ENCODE results near the gene GRN. TPM values are rescaled to one million over a fixed set of nuclear protein-coding genes. Genes with fewer than 3 reads are reported as not detected.
"Not testable (repeated sequence)": the region's sequence is repeated elsewhere in the genome, so short reads cannot be mapped to it uniquely, and the experiment has no call there.

Gene GRN
- total and polyA plus RNA-seq, 7 experiments from 2014 or later, result 49.5 to 374 (median 52.2) TPM

DNA sequence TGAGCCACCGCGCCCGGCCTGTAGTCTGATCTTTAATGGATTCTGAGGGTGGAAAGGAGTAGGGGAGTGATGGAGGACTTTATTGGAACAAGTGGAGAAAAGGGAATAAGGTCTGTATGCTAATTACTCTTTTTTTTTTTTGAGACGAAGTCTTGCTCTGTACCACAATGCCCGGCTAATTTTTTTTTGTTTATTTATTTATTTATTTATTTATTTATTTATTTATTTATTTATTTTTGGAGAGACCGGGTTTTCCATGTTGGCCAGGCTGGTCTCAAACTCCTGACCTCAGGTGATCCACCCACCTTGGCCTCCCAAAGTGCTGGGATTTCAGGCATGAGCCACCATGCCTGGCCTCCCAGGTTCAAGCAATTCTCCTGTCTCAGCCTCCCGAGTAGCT lies 15.6 kb upstream of the GRN start:
- not testable (repeated sequence) for H3K4me3 Mint-ChIP-seq; H3K9me3 Mint-ChIP-seq; ATAC-seq; H3K27me3 Mint-ChIP-seq; H3K4me3 ChIP-seq (ENCODE audit: low read length); H3K27ac ChIP-seq (ENCODE audit: low read depth, low read length); H3K36me3 Mint-ChIP-seq; DNase-seq; H3K27me3 ChIP-seq (ENCODE audit: control insufficient read depth in 2 of 2, insufficient read depth in 2 of 2, low read length in 2 of 2); H3K36me3 ChIP-seq (ENCODE audit: control insufficient read depth in 2 of 3, insufficient read depth in 3 of 3, low read length in 3 of 3); H3K27ac Mint-ChIP-seq; H3K9me3 ChIP-seq (ENCODE audit: control insufficient read depth in 2 of 3, low read length in 3 of 3)
- H3K4me1 Mint-ChIP-seq, result peaks cover 0 to 20% (median 15%) of the 10 kb centered on the region in 7 donors
- H3K4me1 ChIP-seq (ENCODE audit: control insufficient read depth in 2 of 2, insufficient read depth in 2 of 2, low read length in 2 of 2), result peaks cover 9 to 10% of the 10 kb centered on the region in 2 donors
- POLR2A ChIA-PET, result interaction anchor here (0.6 to 3.4 kb wide), 11 partner anchors 13 to 238 kb away, joined by 3 to 28 read pairs (median 5); no protein-coding TSS in a partner anchor
- CTCF ChIA-PET, result interaction anchor here (0.6 to 5.1 kb wide), 6 partner anchors 21 to 144 kb away, joined by 3 to 47 read pairs (median 7); partner anchors contain the start of gene TMUB2
- intact Hi-C loops (cut with micrococcal nuclease), result loop anchor here (5.0 to 10.0 kb wide), 3 partner anchors 257 to 835 kb away; partner anchors contain the start of genes G6PC3 (in 1 of the 2), HEXIM1 (in 1 of the 2) and HEXIM2 (in 1 of the 2)

DNA sequence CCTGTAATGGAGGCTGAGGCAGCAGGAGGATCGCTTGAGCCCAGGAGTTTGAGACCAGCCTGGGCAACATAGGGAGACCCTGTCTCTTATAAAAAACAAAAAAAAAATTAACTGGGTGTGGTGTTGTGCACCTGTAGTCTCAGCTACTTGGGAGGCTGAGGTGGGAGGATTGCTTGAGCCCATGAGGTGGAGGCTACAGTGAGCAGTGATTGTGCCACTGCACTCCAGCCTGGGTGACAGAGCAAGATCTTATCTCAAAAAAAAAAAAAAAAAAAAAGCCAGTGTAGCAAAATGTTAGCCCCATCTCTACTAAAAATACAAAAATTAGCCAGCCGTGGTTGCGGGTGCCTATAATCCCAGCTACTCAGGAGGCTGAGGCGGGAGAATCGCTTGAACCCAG lies 14.8 kb upstream of the GRN start:
- H3K27me3 Mint-ChIP-seq; H3K9me3 ChIP-seq (ENCODE audit: control insufficient read depth in 2 of 3, low read length in 3 of 3); H3K27me3 ChIP-seq (ENCODE audit: control insufficient read depth in 2 of 2, insufficient read depth in 2 of 2, low read length in 2 of 2); H3K4me3 Mint-ChIP-seq; H3K9me3 Mint-ChIP-seq; H3K27ac Mint-ChIP-seq; DNase-seq; H3K27ac ChIP-seq (ENCODE audit: low read depth, low read length); H3K36me3 ChIP-seq (ENCODE audit: control insufficient read depth in 2 of 3, insufficient read depth in 3 of 3, low read length in 3 of 3); H3K36me3 Mint-ChIP-seq; H3K4me3 ChIP-seq (ENCODE audit: low read length); ATAC-seq: not testable (repeated sequence)
- POLR2A ChIA-PET, result interaction anchor here (0.6 to 3.4 kb wide), 10 partner anchors 13 to 145 kb away, joined by 3 to 28 read pairs (median 6); partner anchors contain the start of gene UBTF
- H3K4me1 Mint-ChIP-seq, result peaks cover 0 to 18% (median 15%) of the 10 kb centered on the region in 7 donors
- CTCF ChIA-PET, result interaction anchor here (0.5 to 5.1 kb wide), 16 partner anchors 14 to 429 kb away, joined by 3 to 47 read pairs (median 4); partner anchors contain the start of genes FAM171A2 and TMUB2
- H3K4me1 ChIP-seq (ENCODE audit: control insufficient read depth in 2 of 2, insufficient read depth in 2 of 2, low read length in 2 of 2), result peaks cover 9 to 10% of the 10 kb centered on the region in 2 donors
- intact Hi-C loops (cut with micrococcal nuclease), result loop anchor here in 1 of 2 donors (2.0 kb wide), 1 partner anchor 15 kb away; the partner anchor contains the start of gene GRN

DNA sequence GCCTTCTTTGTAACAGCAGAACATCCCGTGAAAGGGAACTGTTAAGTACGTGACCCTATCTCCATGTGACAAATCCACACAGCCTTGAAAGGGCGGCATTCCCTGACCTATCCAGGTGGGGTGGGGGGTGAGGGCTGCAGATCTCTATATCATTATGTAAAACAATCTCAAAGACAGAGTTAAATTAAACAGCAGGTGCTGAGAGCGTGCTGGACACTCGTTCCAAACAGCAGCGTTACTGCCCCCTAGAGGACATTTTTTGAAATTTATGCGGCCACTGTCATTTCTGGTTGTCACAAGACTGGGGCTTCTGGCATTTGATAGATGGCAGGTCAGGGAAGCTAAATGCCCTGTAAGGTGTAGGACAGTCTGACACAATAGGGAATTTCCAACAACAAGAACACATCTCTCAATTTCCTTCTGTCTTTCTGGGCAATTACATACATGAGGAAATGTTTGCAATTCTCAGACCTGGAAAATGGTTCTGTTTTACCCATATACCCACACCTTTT lies 13.8 kb upstream of the GRN start:
- Mint-ChIP-seq H3K27me3 (peaks cover 0 to 2% (median 0%) of the 10 kb centered on the region in 5 donors), H3K27ac (peak overlapping the region in 3 of 9 donors; percentile 19 to 67 (median 43)), H3K36me3 (no peaks in the 10 kb centered on the region), H3K9me3 (no peaks in the 10 kb centered on the region), H3K4me3 (peak overlapping the region in 1 of 10 donors; percentile 24), H3K4me1 (peaks cover 0 to 18% (median 14%) of the 10 kb centered on the region in 7 donors)
- peaks cover 4 to 10% of the 10 kb centered on the region in 2 donors for H3K4me1 ChIP-seq (ENCODE audit: control insufficient read depth in 2 of 2, insufficient read depth in 2 of 2, low read length in 2 of 2)
- ChIA-PET CTCF (interaction anchor here (0.6 to 5.1 kb wide), 14 partner anchors 10 to 253 kb away, joined by 3 to 47 read pairs (median 4); partner anchors contain the start of genes FAM171A2, HDAC5 and TMUB2), POLR2A (interaction anchor here (0.6 to 3.4 kb wide), 9 partner anchors 11 to 225 kb away, joined by 3 to 28 read pairs (median 5); partner anchors contain the start of gene UBTF)
- H3K9me3 ChIP-seq (ENCODE audit: control insufficient read depth in 2 of 3, low read length in 3 of 3), result no peaks in the 10 kb centered on the region
- no peaks in the 10 kb centered on the region for H3K36me3 ChIP-seq (ENCODE audit: control insufficient read depth in 2 of 3, insufficient read depth in 3 of 3, low read length in 3 of 3)
- no peak overlapping the region for H3K4me3 ChIP-seq (ENCODE audit: low read length)
- intact Hi-C loops (cut with micrococcal nuclease), result loop anchor here (1.0 to 2.0 kb wide), 3 partner anchors 13 to 190 kb away; partner anchors contain the start of genes GRN (in 1 of the 2) and HROB (in 1 of the 2)
- DNase-seq (peak in 8 of 9 donors; percentile 62 to 79 (median 71)), ATAC-seq (peak; percentile 46)
- no peaks in the 10 kb centered on the region for H3K27me3 ChIP-seq (ENCODE audit: control insufficient read depth in 2 of 2, insufficient read depth in 2 of 2, low read length in 2 of 2)
- H3K27ac ChIP-seq (ENCODE audit: low read depth, low read length), result no peak overlapping the region

DNA sequence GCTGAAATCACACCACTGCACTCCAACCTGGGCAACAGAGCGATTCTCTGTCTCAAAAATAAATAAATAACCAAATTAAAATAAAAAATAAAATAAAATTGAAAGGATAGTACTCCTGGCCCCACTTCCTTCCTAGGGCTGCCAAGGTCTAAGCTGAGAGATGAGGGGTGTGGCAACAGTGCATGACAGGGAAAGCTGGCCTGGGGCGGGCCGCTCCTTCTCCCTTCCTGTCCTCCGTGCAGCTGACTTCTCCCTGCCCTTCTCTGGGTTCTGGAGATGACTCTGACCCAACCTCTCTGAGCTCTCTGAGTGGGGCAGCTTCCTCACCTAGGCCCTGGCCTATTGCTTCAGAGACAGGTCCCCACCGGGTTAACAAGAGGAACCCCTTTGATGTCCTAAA lies 11.7 kb upstream of the GRN start:
- no peak overlapping the region for H3K4me3 Mint-ChIP-seq
- no peaks in the 10 kb centered on the region for H3K27me3 ChIP-seq (ENCODE audit: control insufficient read depth in 2 of 2, insufficient read depth in 2 of 2, low read length in 2 of 2)
- no peaks in the 10 kb centered on the region for H3K36me3 Mint-ChIP-seq
- H3K36me3 ChIP-seq (ENCODE audit: control insufficient read depth in 2 of 3, insufficient read depth in 3 of 3, low read length in 3 of 3), result no peaks in the 10 kb centered on the region
- H3K4me3 ChIP-seq (ENCODE audit: low read length), result no peak overlapping the region
- H3K27me3 Mint-ChIP-seq, result peaks cover 0 to 5% (median 0%) of the 10 kb centered on the region in 5 donors
- H3K4me1 Mint-ChIP-seq, result peaks cover 0 to 6% (median 5%) of the 10 kb centered on the region in 7 donors
- CTCF ChIA-PET, result interaction anchor here (1.3 kb wide), 1 partner anchor 187 kb away, joined by 3 read pairs; no protein-coding TSS in a partner anchor
- POLR2A ChIA-PET, result interaction anchor here (1.3 kb wide), 1 partner anchor 117 kb away, joined by 3 read pairs; no protein-coding TSS in a partner anchor
- no peaks in the 10 kb centered on the region for H3K9me3 Mint-ChIP-seq
- no peak overlapping the region for H3K27ac ChIP-seq (ENCODE audit: low read depth, low read length)
- peak; percentile 69 for ATAC-seq
- no peak for DNase-seq
- H3K27ac Mint-ChIP-seq, result no peak overlapping the region
- intact Hi-C loops (cut with micrococcal nuclease), result no loop called here
- H3K4me1 ChIP-seq (ENCODE audit: control insufficient read depth in 2 of 2, insufficient read depth in 2 of 2, low read length in 2 of 2), result peaks cover 0 to 6% of the 10 kb centered on the region in 2 donors
- no peaks in the 10 kb centered on the region for H3K9me3 ChIP-seq (ENCODE audit: control insufficient read depth in 2 of 3, low read length in 3 of 3)

DNA sequence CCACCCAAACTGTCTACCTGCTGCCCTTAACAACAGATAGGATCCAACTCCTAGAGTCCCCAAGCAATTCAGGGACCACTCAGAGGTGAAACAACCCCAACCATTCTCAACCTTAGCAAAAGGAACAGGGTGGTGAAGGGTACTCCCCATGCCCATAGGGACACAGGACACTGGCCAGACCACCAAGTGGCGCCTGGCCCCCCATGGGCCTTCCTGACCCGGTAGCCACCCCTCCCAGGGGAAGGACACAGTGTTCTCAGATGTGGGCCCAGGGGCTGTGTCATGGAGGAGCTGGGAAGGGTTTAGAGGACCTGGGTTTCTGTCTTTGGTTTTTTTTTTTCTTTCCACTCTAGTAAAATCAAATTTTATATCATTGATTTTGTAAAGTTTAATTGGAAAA lies 10.8 kb upstream of the GRN start:
- Histone ChIP-seq H3K36me3 (ENCODE audit: control insufficient read depth in 2 of 3, insufficient read depth in 3 of 3, low read length in 3 of 3) (no peaks in the 10 kb centered on the region), H3K4me3 (ENCODE audit: low read length) (no peak overlapping the region), H3K27me3 (ENCODE audit: control insufficient read depth in 2 of 2, insufficient read depth in 2 of 2, low read length in 2 of 2) (no peaks in the 10 kb centered on the region), H3K27ac (ENCODE audit: low read depth, low read length) (no peak overlapping the region), H3K4me1 (ENCODE audit: control insufficient read depth in 2 of 2, insufficient read depth in 2 of 2, low read length in 2 of 2) (peaks cover 0 to 6% of the 10 kb centered on the region in 2 donors), H3K9me3 (ENCODE audit: control insufficient read depth in 2 of 3, low read length in 3 of 3) (no peaks in the 10 kb centered on the region)
- ATAC-seq (no peak), DNase-seq (no peak)
- intact Hi-C loops (cut with micrococcal nuclease), result no loop called here
- peak overlapping the region in 1 of 9 donors; percentile 24 for H3K27ac Mint-ChIP-seq
- POLR2A ChIA-PET, result no interaction called here
- H3K4me3 Mint-ChIP-seq, result no peak overlapping the region
- CTCF ChIA-PET, result interaction anchor here (1.3 kb wide), 1 partner anchor 124 kb away, joined by 3 read pairs; no protein-coding TSS in a partner anchor
- peaks cover 0 to 6% (median 5%) of the 10 kb centered on the region in 7 donors for H3K4me1 Mint-ChIP-seq
- H3K9me3 Mint-ChIP-seq, result no peaks in the 10 kb centered on the region
- H3K27me3 Mint-ChIP-seq, result peaks cover 0 to 8% (median 0%) of the 10 kb centered on the region in 5 donors
- H3K36me3 Mint-ChIP-seq, result no peaks in the 10 kb centered on the region

DNA sequence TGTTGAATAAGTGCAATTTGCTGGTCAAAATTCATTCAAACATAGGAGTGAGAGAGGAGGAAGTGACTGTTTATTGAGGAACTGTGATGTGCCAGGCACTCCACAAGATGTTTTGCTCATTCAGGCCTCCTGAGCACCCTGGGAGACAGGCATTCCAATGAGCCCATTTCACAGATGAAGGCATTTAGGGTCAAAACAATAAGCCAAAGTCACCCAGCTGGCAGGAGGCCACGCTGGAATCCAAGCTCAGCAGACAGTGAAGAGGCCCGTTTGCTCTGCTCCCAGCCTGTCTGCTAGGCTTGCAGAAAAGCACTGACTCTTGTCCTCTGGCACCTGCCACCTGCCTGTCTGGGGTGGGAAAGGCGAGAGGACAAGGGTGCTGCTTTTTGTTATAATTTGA lies 10.4 kb upstream of the GRN start:
- Histone ChIP-seq H3K4me3 (ENCODE audit: low read length) (no peak overlapping the region), H3K27ac (ENCODE audit: low read depth, low read length) (no peak overlapping the region), H3K36me3 (ENCODE audit: control insufficient read depth in 2 of 3, insufficient read depth in 3 of 3, low read length in 3 of 3) (no peaks in the 10 kb centered on the region), H3K27me3 (ENCODE audit: control insufficient read depth in 2 of 2, insufficient read depth in 2 of 2, low read length in 2 of 2) (no peaks in the 10 kb centered on the region), H3K4me1 (ENCODE audit: control insufficient read depth in 2 of 2, insufficient read depth in 2 of 2, low read length in 2 of 2) (peaks cover 0 to 6% of the 10 kb centered on the region in 2 donors), H3K9me3 (ENCODE audit: control insufficient read depth in 2 of 3, low read length in 3 of 3) (no peaks in the 10 kb centered on the region)
- Mint-ChIP-seq H3K9me3 (no peaks in the 10 kb centered on the region), H3K36me3 (no peaks in the 10 kb centered on the region), H3K4me1 (peaks cover 0 to 6% (median 5%) of the 10 kb centered on the region in 7 donors), H3K27ac (no peak overlapping the region), H3K4me3 (no peak overlapping the region), H3K27me3 (peaks cover 0 to 8% (median 0%) of the 10 kb centered on the region in 5 donors)
- ChIA-PET CTCF (interaction anchor here (0.9 to 1.3 kb wide), 2 partner anchors 76 to 124 kb away, joined by 3 to 4 read pairs; no protein-coding TSS in a partner anchor), POLR2A (no interaction called here)
- intact Hi-C loops (cut with micrococcal nuclease), result no loop called here
- no peak for DNase-seq
- no peak for ATAC-seq

Data from naive thymus-derived CD4-positive, alpha-beta T cell (primary cell).